ENCODE results near the gene ATP2C1. TPM values are rescaled to one million over a fixed set of nuclear protein-coding genes. Genes with fewer than 3 reads are reported as not detected.

ATP2C1 gene
- total and polyA plus RNA-seq, 2 donors (not counting 3 experiments of a cell fraction or from before 2014, with no cell fraction given) = 50.1 to 73.3 TPM

GRCh38 chr3:130973406-130973805 lies 79.5 kb downstream of the ATP2C1 start:
- H3K4me2 ChIP-seq (ENCODE audit: insufficient read depth, low read length) = no peak overlapping the region
- FAIRE-seq (no peak), DNase-seq (ENCODE audit: low read depth, low spot score) (no peak)
- H3K9me1 ChIP-seq (replicated peaks; ENCODE audit: control insufficient read depth, extremely low read depth, insufficient read depth, low read length) = no peaks in the 10 kb centered on the region
- H3K4me1 ChIP-seq (ENCODE audit: control insufficient read depth, extremely low read depth, insufficient read depth, low read length) = peaks cover 3% of the 10 kb centered on the region
- no peak overlapping the region for H3K4me3 ChIP-seq (replicated peaks in 1 of 3; ENCODE audit: insufficient read depth in 1 of 3, low read depth in 1 of 3, low read length in 3 of 3)
- H3K27me3 ChIP-seq (ENCODE audit: control insufficient read depth in 2 of 2, insufficient read depth in 2 of 2, low read length in 2 of 2) = no peaks in the 10 kb centered on the region
- ChIA-PET POLR2A (no interaction called here), CTCF (interaction anchor here (1.3 kb wide), 1 partner anchor 8 kb away, joined by 4 read pairs; no protein-coding TSS in a partner anchor)
- peaks cover 6 to 17% of the 10 kb centered on the region in 2 experiments for H3K36me3 ChIP-seq (ENCODE audit: control insufficient read depth in 2 of 2, extremely low read depth in 1 of 2, insufficient read depth in 2 of 2, low read length in 2 of 2)
- H3K9me3 ChIP-seq (replicated peaks; ENCODE audit: control insufficient read depth, insufficient read depth, low read length) = no peaks in the 10 kb centered on the region
- no peaks in the 10 kb centered on the region for H4K20me1 ChIP-seq (replicated peaks; ENCODE audit: control insufficient read depth, extremely low read depth, insufficient read depth, low read length)
- H3K79me2 ChIP-seq (ENCODE audit: control insufficient read depth, insufficient read depth, low read length) = no peaks in the 10 kb centered on the region
- H2AFZ ChIP-seq (ENCODE audit: low read depth, low read length) = no peak overlapping the region
- H3K27ac ChIP-seq (ENCODE audit: insufficient read depth, low read depth, low read length) = no peak overlapping the region
- no peak overlapping the region for H3K9ac ChIP-seq (replicated peaks; ENCODE audit: extremely low read depth, insufficient read depth, low read length)
- no TSS peak for BruUV-seq (replicated peaks)
- dilution Hi-C loops (cut with MboI; ENCODE audit: extremely low pct_ligation_motif_present, low sequenced_read_pairs) = no loop called here
- no peak for TF ChIP-seq EZH2 (IDR thresholded peaks at IDR 0.05; ENCODE audit: borderline replicate concordance, low read depth, low read length, severe bottlenecking)
- TF ChIP-seq GATA2 (IDR thresholded peaks at IDR 0.05; ENCODE audit: insufficient read depth, insufficient read length, low read depth, low read length) = no peak
- no peak for TF ChIP-seq MAX (IDR thresholded peaks at IDR 0.05; ENCODE audit: insufficient read depth, insufficient read length)
- no peak for TF ChIP-seq CTCF (IDR thresholded peaks at IDR 0.05; ENCODE audit: extremely low read depth in 1 of 2, insufficient read depth in 1 of 2, low read depth in 1 of 2, low read length in 2 of 2)
- TF ChIP-seq POLR2AphosphoS5 (IDR thresholded peaks at IDR 0.05; ENCODE audit: insufficient read depth, low read depth, low read length) = no peak
- no peak for TF ChIP-seq POLR2A (IDR thresholded peaks at IDR 0.05; ENCODE audit: low read depth, low read length)
- TF ChIP-seq MYC (IDR thresholded peaks at IDR 0.05; ENCODE audit: low read depth, low read length) = no peak
- TF ChIP-seq FOS (IDR thresholded peaks at IDR 0.05; ENCODE audit: borderline replicate concordance, insufficient read depth, low read length) = no peak
- no peak for TF ChIP-seq JUN (IDR thresholded peaks at IDR 0.05; ENCODE audit: borderline replicate concordance, insufficient read depth, insufficient read length, low read depth)
- intact Hi-C loops (cut with micrococcal nuclease) = no loop called here

Data from endothelial cell of umbilical vein (primary cell).